Measurements from ENCODE around the gene CACNA1C.
"Not testable (repeated sequence)": the region's sequence is repeated elsewhere in the genome, so short reads cannot be mapped to it uniquely, and the experiment has no call there.

Gene CACNA1C

GRCh38 chr12:2467447-2468195 is 414.8 kb downstream of the CACNA1C start:
- no peak for DNase-seq

- DNase-seq, result no peak
These were observed 423.2 kb downstream of the CACNA1C start for GRCh38 chr12:2475984-2476383.

DNA sequence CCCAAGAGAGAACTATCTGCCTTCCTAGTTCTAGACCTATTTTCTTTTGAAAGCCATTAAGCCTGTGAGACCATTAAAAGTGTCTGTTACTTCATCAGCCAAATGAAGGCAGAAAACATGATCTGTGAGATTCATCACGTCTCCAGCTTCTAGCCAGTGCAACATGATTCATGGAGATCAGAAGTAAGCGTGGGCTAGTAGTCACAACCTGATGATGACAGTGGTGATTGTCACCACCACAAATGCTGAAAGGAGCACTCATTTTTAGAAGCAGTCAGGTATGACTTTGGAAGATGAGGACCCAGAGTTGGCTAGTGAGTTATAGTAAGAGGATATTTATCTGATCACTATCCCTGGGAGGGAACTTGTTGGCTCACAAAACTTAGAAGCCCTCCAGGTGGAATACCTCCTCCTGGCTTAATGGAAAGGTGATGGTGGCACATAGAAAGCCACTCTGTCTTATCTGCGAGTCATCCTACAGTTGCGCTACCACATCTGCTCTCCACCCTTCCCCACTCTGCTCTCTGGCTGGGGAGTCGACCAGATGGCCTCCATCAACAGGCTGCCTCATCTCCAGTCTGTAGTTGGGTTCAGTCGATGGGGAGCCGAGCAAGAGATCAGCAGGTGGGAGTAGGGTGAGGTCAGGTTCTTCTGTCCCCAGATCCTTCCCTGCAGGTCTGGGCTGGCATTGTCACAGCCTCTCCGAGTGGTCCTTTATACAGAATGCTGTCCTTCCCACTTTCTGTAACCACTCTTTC is 424.4 kb downstream of the CACNA1C start:
- DNase-seq, result no peak

DNA sequence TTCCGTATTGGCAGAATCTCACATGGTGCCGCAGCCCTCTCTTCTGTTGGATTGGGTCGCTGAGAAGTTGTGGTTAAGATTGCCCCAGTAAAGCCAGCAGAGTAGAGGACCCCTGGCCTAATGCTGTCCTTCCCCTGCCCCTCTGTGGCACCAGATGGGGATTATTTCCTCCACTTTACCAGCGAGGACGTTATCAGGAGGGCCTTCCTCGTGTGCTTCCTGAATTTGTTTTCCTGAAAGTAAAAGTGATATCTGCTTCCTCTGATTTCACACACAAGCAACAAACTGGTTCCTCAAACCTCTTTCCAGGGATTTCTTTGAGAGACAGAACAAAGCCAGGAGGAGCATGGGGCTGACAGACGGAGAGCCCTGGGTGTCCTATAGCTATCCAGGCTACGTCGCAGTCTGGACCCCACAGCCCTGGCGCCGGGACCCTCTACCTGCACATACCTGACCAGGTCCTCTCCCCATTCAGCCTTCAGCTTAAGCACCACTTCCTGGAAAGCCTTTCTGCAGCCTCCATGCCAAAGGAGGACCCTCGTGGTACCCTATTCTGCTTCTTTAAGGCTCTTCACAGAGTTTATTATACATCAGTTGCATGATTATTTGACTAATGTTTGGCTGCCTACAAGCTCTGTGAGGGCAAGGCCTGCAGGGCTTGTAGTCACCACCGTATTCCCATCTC is 427.2 kb downstream of the CACNA1C start:
- no peak for DNase-seq

GRCh38 chr12:2481346-2481745 is 428.6 kb downstream of the CACNA1C start:
- no peak for DNase-seq

DNA sequence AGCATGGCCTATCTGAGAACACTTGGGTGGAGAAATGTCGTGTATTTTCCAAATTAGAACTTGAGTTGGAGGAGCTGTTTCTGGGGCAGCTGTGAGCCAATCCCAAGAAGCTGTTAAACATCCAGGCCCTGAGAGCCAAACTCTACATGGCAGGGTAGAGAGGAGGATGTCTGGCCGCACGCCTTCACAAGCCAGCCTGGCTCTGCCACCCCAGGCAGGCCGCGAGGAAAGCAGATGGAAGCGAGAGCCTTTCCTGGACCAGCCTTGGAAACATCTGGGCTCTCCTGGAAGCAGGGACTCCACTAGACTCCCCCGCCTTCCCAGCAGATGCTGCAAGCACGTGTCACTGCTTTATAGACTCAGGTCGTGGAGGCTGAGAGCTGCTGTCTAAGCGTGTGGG is 429.2 kb downstream of the CACNA1C start:
- no peak for DNase-seq

GRCh38 chr12:2482938-2483660 is 430.3 kb downstream of the CACNA1C start:
- DNase-seq, result no peak

DNA sequence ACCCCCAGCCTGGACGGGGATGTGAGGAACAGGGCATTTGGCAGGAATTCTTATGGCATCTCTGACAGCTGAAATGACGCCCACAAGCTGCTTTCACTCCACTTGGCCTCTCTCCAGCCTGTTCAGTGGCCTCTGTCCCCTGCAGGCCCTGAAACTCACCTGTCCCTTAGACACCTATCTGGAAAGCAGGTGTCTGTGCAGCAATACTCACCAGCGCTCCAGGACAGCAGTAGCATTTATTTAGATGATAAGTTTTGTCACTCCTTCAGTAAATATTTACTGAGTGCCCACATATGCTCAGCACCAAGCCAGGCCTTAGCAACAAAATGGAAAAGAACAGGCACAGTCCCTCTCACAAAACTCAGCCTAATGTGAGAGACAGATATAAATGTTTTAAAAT is 430.9 kb downstream of the CACNA1C start:
- no peak for DNase-seq

DNA sequence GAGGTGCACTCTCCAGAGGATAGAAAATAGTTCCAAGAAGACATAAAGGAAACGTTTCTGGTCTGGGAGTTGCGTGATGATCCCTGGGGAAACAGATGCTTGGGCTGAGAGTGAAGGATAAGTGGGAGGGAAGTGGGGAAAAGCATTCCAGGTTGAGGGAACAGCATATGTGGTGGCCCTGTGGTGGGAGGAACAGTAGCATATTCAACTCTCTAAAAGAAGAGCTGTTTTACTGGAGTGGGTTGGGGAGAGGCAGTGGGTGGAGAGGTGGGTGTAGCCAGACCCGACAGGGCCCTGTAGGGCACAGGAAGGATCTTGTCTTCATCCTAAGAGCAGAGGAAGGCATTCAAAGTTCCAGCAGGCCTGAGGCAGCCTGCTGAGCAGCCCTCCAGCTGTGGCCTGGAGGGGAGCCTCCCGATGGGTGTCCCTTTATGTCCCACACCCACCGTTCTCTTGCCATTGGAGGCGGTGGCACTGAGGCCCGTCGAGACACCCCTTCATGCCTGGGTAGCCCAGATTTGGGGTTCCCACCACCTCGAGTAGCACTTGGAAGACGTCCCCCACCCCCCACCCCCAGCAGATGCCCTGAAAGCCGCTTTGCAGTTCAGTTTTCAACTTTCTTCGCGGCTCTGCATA is 431.5 kb downstream of the CACNA1C start:
- no peak for DNase-seq

GRCh38 chr12:2485681-2486080 is 432.9 kb downstream of the CACNA1C start:
- peak; percentile 33 for DNase-seq

GRCh38 chr12:2486796-2487195 is 434.0 kb downstream of the CACNA1C start:
- no peak for DNase-seq

DNA sequence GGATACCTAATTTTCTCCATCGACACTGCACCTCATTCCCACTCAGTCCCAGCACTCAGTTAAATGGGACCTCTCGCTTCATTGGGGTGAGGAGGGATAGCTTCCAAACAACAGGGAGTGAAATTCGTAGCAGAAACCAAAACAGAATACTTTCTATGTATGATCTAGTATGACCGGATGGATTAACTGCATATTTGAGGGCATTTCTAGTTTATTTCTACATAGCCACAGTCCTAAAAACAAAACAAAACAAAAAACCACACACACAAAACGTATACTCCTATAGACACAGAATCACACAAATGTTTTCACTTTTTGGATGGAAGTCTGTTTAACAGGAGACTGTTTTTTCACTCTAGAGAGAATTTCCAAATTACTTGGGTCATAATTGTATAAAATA is 434.5 kb downstream of the CACNA1C start:
- no peak for DNase-seq

GRCh38 chr12:2488131-2488530 is 435.3 kb downstream of the CACNA1C start:
- DNase-seq, result no peak

- no peak for DNase-seq
These were observed 435.8 kb downstream of the CACNA1C start for GRCh38 chr12:2488596-2488995.

DNA sequence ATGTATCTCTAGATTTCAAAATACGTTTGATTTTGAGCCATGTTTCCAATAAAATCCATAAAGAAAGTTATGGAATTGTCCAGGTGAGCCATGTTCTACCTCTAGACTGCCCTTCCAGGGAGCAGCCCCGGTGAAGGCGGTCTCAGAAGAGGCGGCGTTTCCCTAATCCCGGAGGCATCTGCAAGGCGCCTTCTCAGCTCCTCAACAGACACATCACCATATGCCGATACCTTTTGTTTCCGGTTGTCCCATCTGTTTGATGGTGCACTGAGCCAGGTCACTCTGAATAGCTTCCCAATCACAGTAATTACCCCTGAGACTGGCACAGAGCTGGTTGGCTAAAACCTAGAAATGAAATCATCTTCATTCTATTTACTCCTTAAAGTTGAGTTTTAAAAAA is 436.5 kb downstream of the CACNA1C start:
- no peak for DNase-seq

DNA sequence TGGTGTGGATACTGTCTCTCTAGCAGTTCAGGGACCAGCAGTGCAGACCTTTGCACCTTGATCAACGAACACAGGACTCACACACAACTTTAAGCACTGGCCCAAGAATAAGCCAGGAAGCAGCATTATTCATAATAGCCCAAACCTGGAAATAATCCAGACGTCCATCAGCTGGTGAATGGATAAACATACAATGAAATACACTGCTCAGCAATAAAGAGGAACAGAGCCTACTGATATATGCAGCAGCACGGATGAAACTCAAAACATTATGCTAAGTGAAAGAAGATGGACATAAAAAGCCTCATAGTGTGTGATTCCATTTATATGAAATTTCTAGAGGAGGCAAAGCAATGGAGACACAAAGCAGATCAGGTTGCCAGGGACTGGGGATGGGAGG is 438.0 kb downstream of the CACNA1C start:
- DNase-seq, result no peak

GRCh38 chr12:2491349-2491748 is 438.6 kb downstream of the CACNA1C start:
- not testable (repeated sequence) for DNase-seq

DNA sequence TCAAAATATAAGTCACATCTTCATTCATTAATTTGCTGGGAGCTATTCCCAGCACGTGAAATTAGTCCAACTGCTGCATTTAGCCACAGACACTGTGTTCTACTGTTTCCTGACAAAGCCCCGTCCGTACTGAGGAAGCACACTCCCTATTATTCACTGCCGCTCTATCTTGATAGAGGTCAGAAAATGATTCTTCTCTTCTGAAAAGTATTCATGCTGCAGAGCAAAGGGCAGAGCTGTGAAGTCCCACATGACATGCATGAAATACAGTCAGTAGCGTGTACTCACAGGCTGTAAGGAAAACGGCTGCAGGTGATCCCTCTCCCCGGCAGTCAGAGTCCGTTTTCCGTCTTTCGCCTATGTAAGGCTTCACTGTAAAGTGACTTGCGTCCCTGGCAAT is 439.4 kb downstream of the CACNA1C start:
- no peak for DNase-seq

- no peak for DNase-seq
These were observed 440.3 kb downstream of the CACNA1C start for GRCh38 chr12:2493086-2493485.

DNA sequence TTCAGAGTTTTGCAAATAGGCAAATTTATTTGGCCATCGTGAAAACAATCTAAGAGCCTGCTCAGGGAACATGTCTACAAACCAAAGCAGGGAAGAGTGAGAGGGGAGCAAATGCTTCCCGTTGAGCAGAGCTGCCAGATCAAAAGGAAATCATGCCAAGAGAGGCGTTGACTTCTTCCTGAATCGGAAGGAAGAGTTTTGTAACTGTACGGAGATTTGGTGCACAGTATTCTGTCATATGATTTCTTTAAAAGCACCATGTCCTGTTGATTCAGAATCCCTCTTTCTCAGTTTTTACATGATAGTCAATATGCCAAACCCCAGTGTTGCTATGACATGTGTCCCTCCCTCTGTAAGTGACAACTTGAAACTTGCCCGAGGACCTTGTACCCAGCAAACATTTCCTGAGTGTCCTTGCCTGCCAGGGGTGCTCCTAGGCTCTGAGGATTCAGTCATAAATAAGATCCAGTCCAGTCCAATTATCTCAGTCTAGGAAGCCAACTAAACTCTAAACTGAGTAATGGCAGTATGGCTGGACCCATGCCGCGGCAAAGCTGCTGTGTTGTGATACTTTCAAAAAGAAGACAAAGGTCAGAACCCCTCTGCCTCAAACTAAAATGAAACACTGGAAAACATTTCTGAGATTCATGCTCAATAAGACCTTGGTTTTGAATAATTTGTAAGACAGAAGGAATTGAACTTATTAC is 441.9 kb downstream of the CACNA1C start:
- peak; percentile 12 for DNase-seq

DNA sequence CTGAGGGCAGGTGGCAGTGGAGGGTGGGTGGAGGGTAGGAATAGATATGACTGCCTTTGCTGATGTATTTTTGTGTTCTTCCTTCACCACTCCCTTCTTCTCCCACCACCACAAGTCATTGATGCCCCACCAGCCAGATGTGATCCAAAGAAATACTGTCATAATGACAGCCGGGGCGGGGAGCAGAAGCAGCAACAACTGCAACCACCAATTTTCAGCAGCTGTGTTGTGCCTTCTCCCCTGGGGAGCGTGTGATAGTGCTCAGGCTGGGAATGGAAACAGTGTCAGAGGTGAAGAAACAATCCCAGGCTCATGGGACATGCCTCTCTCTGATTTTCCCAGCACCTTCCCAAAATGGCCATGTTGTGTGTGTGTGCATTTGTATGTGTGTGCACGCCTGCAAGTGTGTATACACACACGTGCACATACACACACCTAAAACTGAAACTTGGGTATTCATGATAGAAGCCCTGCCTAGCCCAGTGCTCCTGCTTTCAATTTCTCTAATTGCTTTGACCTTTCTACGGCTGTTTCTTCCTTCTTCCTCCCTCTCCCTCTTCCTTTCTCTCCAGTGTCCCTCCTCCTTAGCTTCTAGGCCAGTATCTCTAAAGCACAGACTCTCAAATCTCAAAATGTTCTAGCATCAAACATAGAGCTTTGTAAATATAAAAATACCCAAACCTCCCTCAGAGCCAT is 442.8 kb downstream of the CACNA1C start:
- DNase-seq, result no peak
